Measurements from ENCODE around the gene ZC3H7A.
"Not testable (repeated sequence)": the region's sequence is repeated elsewhere in the genome, so short reads cannot be mapped to it uniquely, and the experiment has no call there.

Gene ZC3H7A, protein sequence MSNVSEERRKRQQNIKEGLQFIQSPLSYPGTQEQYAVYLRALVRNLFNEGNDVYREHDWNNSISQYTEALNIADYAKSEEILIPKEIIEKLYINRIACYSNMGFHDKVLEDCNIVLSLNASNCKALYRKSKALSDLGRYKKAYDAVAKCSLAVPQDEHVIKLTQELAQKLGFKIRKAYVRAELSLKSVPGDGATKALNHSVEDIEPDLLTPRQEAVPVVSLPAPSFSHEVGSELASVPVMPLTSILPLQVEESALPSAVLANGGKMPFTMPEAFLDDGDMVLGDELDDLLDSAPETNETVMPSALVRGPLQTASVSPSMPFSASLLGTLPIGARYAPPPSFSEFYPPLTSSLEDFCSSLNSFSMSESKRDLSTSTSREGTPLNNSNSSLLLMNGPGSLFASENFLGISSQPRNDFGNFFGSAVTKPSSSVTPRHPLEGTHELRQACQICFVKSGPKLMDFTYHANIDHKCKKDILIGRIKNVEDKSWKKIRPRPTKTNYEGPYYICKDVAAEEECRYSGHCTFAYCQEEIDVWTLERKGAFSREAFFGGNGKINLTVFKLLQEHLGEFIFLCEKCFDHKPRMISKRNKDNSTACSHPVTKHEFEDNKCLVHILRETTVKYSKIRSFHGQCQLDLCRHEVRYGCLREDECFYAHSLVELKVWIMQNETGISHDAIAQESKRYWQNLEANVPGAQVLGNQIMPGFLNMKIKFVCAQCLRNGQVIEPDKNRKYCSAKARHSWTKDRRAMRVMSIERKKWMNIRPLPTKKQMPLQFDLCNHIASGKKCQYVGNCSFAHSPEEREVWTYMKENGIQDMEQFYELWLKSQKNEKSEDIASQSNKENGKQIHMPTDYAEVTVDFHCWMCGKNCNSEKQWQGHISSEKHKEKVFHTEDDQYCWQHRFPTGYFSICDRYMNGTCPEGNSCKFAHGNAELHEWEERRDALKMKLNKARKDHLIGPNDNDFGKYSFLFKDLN

DNA sequence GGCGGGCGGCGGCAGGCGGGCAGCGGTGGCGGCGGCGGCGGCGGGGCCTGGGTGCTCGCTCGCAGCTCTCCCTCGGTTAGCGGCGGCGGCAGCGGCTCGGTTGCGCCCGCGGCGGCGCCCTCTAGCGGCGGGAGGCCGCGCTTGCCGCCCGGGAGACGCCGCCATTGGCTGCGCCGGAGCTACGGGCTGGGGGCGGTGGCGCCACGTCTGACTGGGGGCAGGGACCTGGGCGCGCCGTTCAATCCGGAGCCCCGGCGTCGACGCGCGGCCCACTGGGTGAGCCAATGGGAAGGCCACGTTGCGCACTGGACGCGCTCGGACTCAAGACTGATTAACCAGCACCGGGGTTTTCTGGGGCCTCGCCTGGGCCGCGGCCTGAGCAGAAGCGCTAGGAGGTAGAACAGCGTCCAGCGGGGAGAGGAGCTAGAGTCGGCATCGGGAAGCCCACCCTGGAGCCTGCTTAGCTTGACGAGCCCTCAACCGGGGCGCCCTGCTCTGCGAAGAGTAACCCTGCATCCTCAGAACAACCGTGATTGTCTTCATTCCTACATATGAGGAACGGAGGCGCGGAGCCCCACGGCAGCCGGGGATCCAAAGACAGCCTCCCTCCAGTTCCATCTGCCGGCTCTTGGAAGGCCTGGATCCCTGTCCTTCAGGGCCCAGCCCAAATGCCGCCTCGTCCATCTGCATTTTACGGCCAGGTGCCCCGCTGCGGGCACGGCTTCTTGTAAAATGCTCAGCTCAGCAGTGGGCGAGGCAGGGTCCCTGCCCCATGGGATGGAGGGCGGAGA, at the start of gene ZC3H7A:
Gene ZC3H7A, minus strand, starts transcription at position 93 of the 791 bp plus-strand sequence. CDS start 14,904 bp downstream, outside the sequence.
- DNase-seq: peak; percentile 89

GRCh38 chr16:11844499-11844898, 47.4 kb upstream of the ZC3H7A start:
- no peak for DNase-seq

GRCh38 chr16:11843861-11844260, 46.8 kb upstream of the ZC3H7A start:
- DNase-seq: no peak

- DNase-seq: no peak
Measured at GRCh38 chr16:11843206-11843605, 46.1 kb upstream of the ZC3H7A start.

- no peak for DNase-seq
Measured at GRCh38 chr16:11841026-11841425, 44.0 kb upstream of the ZC3H7A start.

GRCh38 chr16:11836650-11837244, 39.7 kb upstream of the ZC3H7A start:
- no peak for DNase-seq

GRCh38 chr16:11835891-11836649, 39.0 kb upstream of the ZC3H7A start:
- DNase-seq: no peak

GRCh38 chr16:11835309-11835708, 38.3 kb upstream of the ZC3H7A start:
- DNase-seq: no peak

DNA sequence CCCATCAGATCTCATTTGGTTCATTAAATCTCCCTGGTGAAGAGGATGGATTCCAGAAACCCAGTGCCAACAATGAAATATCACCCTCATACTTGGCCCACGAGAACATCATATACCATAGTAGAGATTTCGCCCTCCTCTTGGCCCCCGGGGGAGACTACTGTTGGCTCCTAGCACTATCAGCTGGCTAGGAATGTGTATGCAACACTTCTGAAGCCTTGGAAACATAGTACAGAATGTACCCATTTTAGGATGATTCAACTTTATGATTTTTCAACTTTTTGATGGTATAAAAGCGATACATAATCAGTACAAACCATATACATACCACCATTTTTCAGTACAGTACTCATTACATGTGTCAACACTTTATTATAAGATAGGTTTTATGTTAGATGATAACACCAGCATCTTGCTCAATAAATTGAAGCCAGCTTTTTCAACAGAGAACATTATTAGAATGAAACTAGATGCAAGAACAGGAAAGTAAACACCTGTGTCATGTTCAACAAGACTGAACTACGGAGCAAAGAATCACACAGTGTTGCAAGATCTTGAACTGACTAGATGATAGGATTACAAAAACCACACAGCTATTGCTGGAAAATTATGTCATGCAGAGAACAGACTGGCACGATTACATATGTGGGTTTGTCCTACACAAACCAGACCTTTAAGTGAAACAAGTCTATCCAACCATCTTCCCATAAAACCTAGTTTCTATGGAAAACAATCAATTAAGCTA, 37.1 kb upstream of the ZC3H7A start:
- DNase-seq: no peak

- no peak for DNase-seq
Measured at GRCh38 chr16:11828696-11829095, 31.6 kb upstream of the ZC3H7A start.

GRCh38 chr16:11825520-11826165, 28.6 kb upstream of the ZC3H7A start:
- not testable (repeated sequence) for DNase-seq

DNA sequence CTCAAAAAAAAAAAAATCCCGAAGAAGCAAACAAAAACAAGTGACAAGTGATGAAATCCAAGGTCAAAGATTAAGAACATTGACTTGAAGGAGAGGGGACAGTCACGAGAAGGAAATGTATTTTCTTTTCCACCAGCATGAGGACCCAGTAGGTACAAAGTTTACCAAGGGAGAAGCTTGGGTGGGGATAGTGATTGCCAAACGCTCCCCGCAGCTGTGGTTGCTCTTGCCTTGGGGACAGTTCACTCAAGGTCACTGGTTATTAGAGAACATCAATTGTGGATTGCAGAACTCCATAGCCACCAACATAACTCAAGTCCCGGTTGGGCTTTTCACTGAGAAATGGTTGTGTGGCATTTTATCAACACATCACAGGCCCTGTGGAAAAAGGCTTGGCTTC, 27.3 kb upstream of the ZC3H7A start:
- no peak for DNase-seq

GRCh38 chr16:11823645-11824044, 26.6 kb upstream of the ZC3H7A start:
- DNase-seq: not testable (repeated sequence)

DNA sequence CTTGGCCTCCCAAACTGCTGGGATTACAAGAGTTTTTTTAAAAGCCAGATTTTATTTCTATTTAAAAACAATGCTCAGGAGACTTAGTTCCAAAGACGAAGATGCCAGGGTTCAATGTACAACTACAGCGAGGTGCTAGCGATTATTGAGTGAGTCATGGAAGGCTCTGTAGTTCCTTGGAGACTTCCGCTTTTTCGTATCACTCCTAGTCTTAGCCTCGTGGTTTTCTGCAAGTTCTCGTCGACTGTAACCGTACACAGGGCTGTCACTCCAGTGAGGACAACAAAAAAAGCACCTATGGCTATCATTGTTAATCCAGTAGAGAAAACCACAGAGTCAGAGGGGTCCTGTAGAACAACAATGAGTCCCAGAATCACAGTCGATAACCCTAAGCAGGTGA, 22.7 kb upstream of the ZC3H7A start:
- DNase-seq: no peak

GRCh38 chr16:11818970-11819369, 21.9 kb upstream of the ZC3H7A start:
- not testable (repeated sequence) for DNase-seq

DNA sequence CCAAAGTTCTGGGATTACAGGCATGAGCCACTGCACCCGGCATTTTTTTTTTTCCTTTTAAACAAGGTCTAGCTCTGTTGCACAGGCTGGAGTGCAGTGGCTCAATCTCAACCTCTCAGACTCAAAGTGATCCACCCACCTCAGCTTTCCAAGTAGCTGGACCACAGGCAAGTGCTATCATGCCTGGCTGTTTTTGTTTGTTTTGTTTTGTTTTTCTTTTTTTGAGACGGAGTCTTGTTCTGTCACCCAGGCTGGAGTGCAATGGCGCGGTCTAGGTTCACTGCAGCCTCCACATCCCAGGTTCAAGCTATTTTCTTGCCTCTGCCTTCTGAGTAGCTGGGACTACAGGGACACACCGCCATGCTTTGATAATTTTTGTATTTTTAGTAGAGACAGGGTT, 19.1 kb upstream of the ZC3H7A start:
- no peak for DNase-seq

- DNase-seq: not testable (repeated sequence)
Measured at GRCh38 chr16:11814800-11815199, 17.7 kb upstream of the ZC3H7A start.

DNA sequence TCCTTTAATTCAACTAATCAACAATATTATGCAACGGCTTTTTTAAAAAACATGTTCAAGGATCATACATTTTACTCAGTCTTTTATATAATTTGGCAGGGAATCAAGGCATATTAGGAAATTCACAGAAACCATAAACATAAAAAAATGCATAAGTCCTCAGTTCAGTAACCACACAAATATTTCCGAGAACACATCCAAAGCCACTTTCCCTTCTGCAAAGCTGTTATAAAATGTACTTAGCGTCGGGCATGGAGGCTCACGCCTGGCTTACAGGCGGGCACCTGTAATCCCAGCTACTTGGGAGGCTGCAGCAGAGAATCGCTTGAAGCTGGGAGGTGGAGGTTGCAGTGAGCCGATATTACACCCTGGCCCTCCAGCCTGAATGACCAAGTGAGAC, 9.7 kb upstream of the ZC3H7A start:
- DNase-seq: no peak

- DNase-seq: no peak
Measured at GRCh38 chr16:11805556-11805955, 8.5 kb upstream of the ZC3H7A start.

DNA sequence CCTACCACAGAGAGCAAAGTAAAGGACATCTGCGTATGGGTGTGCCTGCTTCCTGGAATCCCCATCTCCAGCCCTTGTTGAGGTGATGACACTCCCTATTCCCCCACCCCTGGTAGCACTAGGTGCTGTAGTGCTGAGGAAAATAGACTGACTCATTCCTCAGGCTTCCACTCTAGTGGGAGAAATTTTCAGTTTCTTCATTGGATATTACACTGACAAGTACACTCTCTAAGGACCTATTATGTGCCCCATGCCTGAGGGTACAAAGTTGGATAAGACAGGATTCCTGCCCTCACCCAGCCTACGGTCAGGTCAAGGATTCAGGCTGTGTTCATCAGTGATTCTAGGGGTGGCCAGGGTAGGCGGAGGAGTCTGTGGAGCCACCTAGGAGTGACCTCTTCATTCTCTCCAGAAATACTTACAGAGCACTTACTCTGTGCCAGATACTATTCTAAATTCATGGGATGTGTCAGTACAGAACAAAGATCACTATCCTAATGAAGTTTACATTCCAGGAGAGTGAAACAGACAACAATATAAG, 4.5 kb upstream of the ZC3H7A start:
- no peak for DNase-seq
